H1 (cell line): ENCODE results near the gene GATA1. TPM values are rescaled to one million over a fixed set of nuclear protein-coding genes. Genes with fewer than 3 reads are reported as not detected.

Experiments
- CTCF ChIA-PET: fragments of 300-600 bp; sonication (Branson Sonifier 250); formaldehyde crosslinking; loops from one replicate; lab custom pipeline; 2021; ENCODE audit not compliant: partially characterized antibody; lab: Charles Lee
- POLR2A ChIA-PET: fragments of 300-600 bp; sonication (Branson Sonifier 250); formaldehyde crosslinking; loops from one replicate; lab custom pipeline; 2021; ENCODE audit warnings: inconsistent platforms; ENCODE audit not compliant: partially characterized antibody; lab: Charles Lee
- DNase-seq, 2 experiments: peaks; one replicate each; pipeline versions ENCODE4 v3.0.0 to v3.0.0-alpha.2; 2010 to 2022; ENCODE audit warnings: low spot score in 2 of 2, low read depth in 1 of 2, mixed read lengths in 1 of 2
- FAIRE-seq: peaks from 2 replicates; lab custom pipeline; 2011; peaks lifted over from hg19 to GRCh38; lab: Jason Lieb, UNC
- H2AFZ ChIP-seq: 2 replicates; pipeline ENCODE4 v1.8.1; 2012; ENCODE audit warnings: low read length, inconsistent platforms
- H2AK5ac ChIP-seq: 2 replicates; pipeline ENCODE4 v1.6.1; 2013; ENCODE audit warnings: low read depth, low read length
- H2BK120ac ChIP-seq: replicated peaks from 2 replicates; pipeline ENCODE3; 2013; ENCODE audit warnings: low read depth, low read length, inconsistent platforms
- H2BK12ac ChIP-seq: 2 replicates; pipeline ENCODE4 v1.6.1; 2013; ENCODE audit warnings: low read depth, low read length
- H2BK15ac ChIP-seq: 2 replicates; pipeline ENCODE4 v1.6.1; 2013; ENCODE audit warnings: low read length
- H2BK20ac ChIP-seq: 2 replicates; pipeline ENCODE4 v1.6.1; 2013; ENCODE audit warnings: low read length
- H2BK5ac ChIP-seq: 2 replicates; pipeline ENCODE4 v1.6.1; 2013; ENCODE audit warnings: low read depth, low read length
- H3K14ac ChIP-seq: 2 replicates; pipeline ENCODE4 v1.6.1; 2013; ENCODE audit warnings: inconsistent platforms; ENCODE audit not compliant: insufficient read length
- H3K18ac ChIP-seq: 2 replicates; pipeline ENCODE4 v1.6.1; 2013; ENCODE audit warnings: low read length; ENCODE audit errors: extremely low read depth
- H3K23ac ChIP-seq: 2 replicates; pipeline ENCODE4 v1.6.1; 2013; ENCODE audit warnings: inconsistent platforms; ENCODE audit not compliant: insufficient read length
- H3K23me2 ChIP-seq: 2 replicates; pipeline ENCODE4 v1.6.1; 2013; ENCODE audit warnings: low read depth, low read length
- H3K27ac ChIP-seq: 2 replicates; pipeline ENCODE4 v1.6.1; 2011; ENCODE audit warnings: low read depth, low read length, inconsistent platforms
- H3K27me3 ChIP-seq, 4 experiments: replicated peaks in 1 of 4; 1 replicate in 1 of 4; 2 replicates in 3 of 4; pipeline versions ENCODE4 v1.6.1 to v1.8.1; 2011 to 2013; ENCODE audit warnings: low read length in 3 of 4, mild to moderate bottlenecking in 3 of 4, inconsistent platforms in 2 of 4, mixed read lengths in 2 of 4, moderate library complexity in 1 of 4; ENCODE audit not compliant: control insufficient read depth in 3 of 4, insufficient read depth in 3 of 4; ENCODE audit errors: extremely low read depth in 1 of 4
- H3K36me3 ChIP-seq, 4 experiments: 2 replicates each; pipeline versions ENCODE4 v1.6.1 to v1.8.1; 2011 to 2013; ENCODE audit warnings: mild to moderate bottlenecking in 4 of 4, low read length in 3 of 4, moderate library complexity in 2 of 4, control low read depth in 1 of 4, inconsistent platforms in 1 of 4; ENCODE audit not compliant: insufficient read depth in 4 of 4, control insufficient read depth in 2 of 4
- H3K4ac ChIP-seq: replicated peaks from 2 replicates; pipeline ENCODE3; 2013; ENCODE audit warnings: low read length, low read depth, mixed read lengths, inconsistent platforms; ENCODE audit not compliant: insufficient read length
- H3K4me1 ChIP-seq, 4 experiments: replicated peaks in 1 of 4; 1 replicate in 1 of 4; 2 replicates in 3 of 4; pipeline versions ENCODE4 v1.6.1 to v1.8.1; 2011 to 2013; ENCODE audit warnings: low read length in 3 of 4, inconsistent platforms in 2 of 4, mixed read lengths in 1 of 4; ENCODE audit not compliant: insufficient read depth in 4 of 4, control insufficient read depth in 3 of 4
- H3K4me2 ChIP-seq, 2 experiments: 2 replicates each; pipeline versions ENCODE4 v1.6.1 to v1.8.1; 2011 to 2013; ENCODE audit warnings: low read depth in 2 of 2, low read length in 2 of 2, control low read depth in 1 of 2, inconsistent platforms in 1 of 2, mild to moderate bottlenecking in 1 of 2; ENCODE audit not compliant: insufficient read depth in 1 of 2
- H3K4me3 ChIP-seq, 4 experiments: fragments of 200-600, 300-600 bp in 1 of 4; sonication (generic), shearing (Covaris generic), sonication (Bioruptor Twin) in 1 of 4; 2 replicates each; pipeline versions ENCODE4 v1.5.1 to v1.8.1; 2011 to 2016; ENCODE audit warnings: low read length in 4 of 4, low read depth in 3 of 4, control low read depth in 2 of 4, inconsistent platforms in 2 of 4, mild to moderate bottlenecking in 2 of 4, mixed read lengths in 1 of 4, moderate library complexity in 1 of 4; ENCODE audit not compliant: insufficient read depth in 2 of 4; ENCODE audit errors: extremely low read depth in 1 of 4
- H3K56ac ChIP-seq: replicated peaks from 2 replicates; pipeline ENCODE3; 2013; ENCODE audit warnings: low read depth, mild to moderate bottlenecking, mixed read lengths, low read length, inconsistent platforms; ENCODE audit not compliant: insufficient read length
- H3K79me1 ChIP-seq: 2 replicates; pipeline ENCODE4 v1.6.1; 2013; ENCODE audit warnings: low read depth, low read length, control low read depth
- H3K79me2 ChIP-seq, 2 experiments: 2 replicates each; pipeline versions ENCODE4 v1.6.1 to v1.8.1; 2012 to 2013; ENCODE audit warnings: low read length in 2 of 2, mild to moderate bottlenecking in 2 of 2, inconsistent platforms in 1 of 2; ENCODE audit not compliant: insufficient read depth in 2 of 2, control insufficient read depth in 1 of 2
- H3K9ac ChIP-seq, 4 experiments: replicated peaks in 1 of 4; 1 replicate in 1 of 4; 2 replicates in 3 of 4; pipeline versions ENCODE4 v1.6.1 to v1.8.1; 2011 to 2013; ENCODE audit warnings: low read depth in 3 of 4, low read length in 3 of 4, control low read depth in 2 of 4, mild to moderate bottlenecking in 2 of 4, moderate library complexity in 2 of 4, inconsistent platforms in 1 of 4; ENCODE audit errors: extremely low read depth in 1 of 4
- H3K9me3 ChIP-seq, 2 experiments: 2 replicates each; pipeline versions ENCODE4 v1.6.1 to v1.8.1; 2012 to 2013; ENCODE audit warnings: mild to moderate bottlenecking in 2 of 2, moderate library complexity in 2 of 2, control low read depth in 1 of 2, inconsistent platforms in 1 of 2, low read depth in 1 of 2, low read length in 1 of 2, mixed read lengths in 1 of 2; ENCODE audit not compliant: insufficient read depth in 2 of 2
- H4K20me1 ChIP-seq, 2 experiments: replicated peaks in 1 of 2; 2 replicates each; pipeline versions ENCODE3 to v1.8.1; 2011 to 2013; ENCODE audit warnings: inconsistent platforms in 2 of 2, low read length in 2 of 2, mild to moderate bottlenecking in 1 of 2; ENCODE audit not compliant: insufficient read depth in 2 of 2, control insufficient read depth in 1 of 2
- H4K5ac ChIP-seq: 2 replicates; pipeline ENCODE4 v1.6.1; 2013; ENCODE audit warnings: low read length, low read depth, mixed read lengths, inconsistent platforms; ENCODE audit not compliant: insufficient read length
- H4K8ac ChIP-seq: 2 replicates; pipeline ENCODE4 v1.8.0; 2013; ENCODE audit warnings: mild to moderate bottlenecking, moderate library complexity, low read length, inconsistent platforms; ENCODE audit not compliant: insufficient read depth; ENCODE audit errors: extremely low read depth
- H4K91ac ChIP-seq: replicated peaks from 2 replicates; pipeline ENCODE3; 2013; ENCODE audit warnings: low read length, mixed read lengths, inconsistent platforms; ENCODE audit not compliant: insufficient read length
- E2F6 ChIP-seq: IDR thresholded peaks from 2 replicates; pipeline ENCODE4 v1.6.1; 2012; ENCODE audit warnings: inconsistent platforms
- SIX5 ChIP-seq: IDR thresholded peaks from 2 replicates; pipeline ENCODE4 v1.6.1; 2011; ENCODE audit warnings: mild to moderate bottlenecking, low read depth, low read length
- SRF ChIP-seq: IDR thresholded peaks from 2 replicates; pipeline ENCODE4 v1.6.1; 2011; ENCODE audit warnings: mild to moderate bottlenecking, low read depth, low read length, moderate library complexity
- TAF1 ChIP-seq: IDR thresholded peaks from 2 replicates; pipeline ENCODE4 v1.6.1; 2011; ENCODE audit warnings: mild to moderate bottlenecking, low read depth, low read length
- TEAD4 ChIP-seq: IDR thresholded peaks from 2 replicates; pipeline ENCODE4 v1.6.1; 2012; ENCODE audit warnings: low read depth, low read length, inconsistent platforms, mixed read lengths
- WGBS, 2 experiments: shearing (Covaris generic) in 1 of 2; methylation state at CpG; one replicate each; pipeline versions ENCODE4 v1.1.6 to v1.1.7; 2013 to 2015; ENCODE audit warnings: low lambda C conversion rate in 2 of 2, mixed read lengths in 2 of 2, inconsistent platforms in 1 of 2, low coverage in 1 of 2, missing lambda C conversion rate in 1 of 2; ENCODE audit not compliant: insufficient replicate concordance in 2 of 2, insufficient coverage in 1 of 2, insufficient read length in 1 of 2; ENCODE audit errors: extremely low coverage in 1 of 2, missing lambda C conversion rate in 1 of 2; 5-methylcytosine and 5-hydroxymethylcytosine counted together
- polyA plus RNA-seq, 7 experiments: library from polyadenylated mRNA; depleted of rRNA in 3 of 7; stranded (reverse) in 5 of 7; unstranded in 2 of 7; fragments of >200 nt in 5 of 7; fragments of 200-250 nt in 2 of 7; gene quantifications; 1 replicate in 5 of 7; 2 replicates in 1 of 7; 4 replicates in 1 of 7; pipeline versions ENCODE4 v1.2.1 to v1.2.3, GENCODE V29; 2011 to 2013; ENCODE audit warnings: missing spikeins in 2 of 7, mixed read lengths in 2 of 7
- total RNA-seq: library from RNA; stranded (reverse); fragmentation: NEBNext Ultra II Directional; extraction: Animal tissue kit (Norgen Biotek cat#: 25700); gene quantifications from 2 replicates; pipeline ENCODE4 v1.2.1, GENCODE V29; 2021

Gene GATA1
- total and polyA plus RNA-seq, 2 of the 8 experiments (the other 6 are each of a cell fraction or from before 2014, with no cell fraction given): 0.05 TPM; not detected in 1

DNA sequence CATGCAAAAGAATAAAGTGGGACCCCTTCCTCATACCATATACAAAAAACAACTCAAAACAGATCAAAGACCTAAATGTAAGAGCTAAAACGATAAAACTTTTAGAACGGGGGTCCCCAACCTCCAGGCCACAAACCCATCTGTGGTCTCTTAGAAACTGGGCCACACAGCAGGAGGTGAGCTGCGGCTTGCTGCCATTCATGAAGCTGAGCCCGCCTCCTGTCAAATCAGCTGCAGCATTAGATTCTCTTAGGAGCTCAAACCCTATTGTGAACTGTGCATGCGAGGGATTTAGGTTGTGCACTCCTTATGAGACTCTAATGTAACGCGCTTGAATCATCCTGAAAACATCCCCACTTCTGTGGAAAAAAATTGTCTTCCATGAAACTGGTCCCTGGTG is 7.0 kb upstream of the GATA1 start:
- Histone ChIP-seq H2AK5ac (no peak overlapping the region), H2BK15ac (no peak overlapping the region), H3K23me2 (no peaks in the 10 kb centered on the region), H3K27ac (no peak overlapping the region), H2BK5ac (no peak overlapping the region), H3K14ac (no peak overlapping the region), H3K36me3 (no peaks in the 10 kb centered on the region), H3K56ac (no peak overlapping the region), H3K27me3 (no peaks in the 10 kb centered on the region), H3K79me2 (no peaks in the 10 kb centered on the region), H4K91ac (no peak overlapping the region), H2BK120ac (no peak overlapping the region), H3K18ac (no peak overlapping the region), H3K23ac (no peak overlapping the region), H2BK20ac (no peak overlapping the region), H4K20me1 (no peaks in the 10 kb centered on the region), H3K9me3 (no peaks in the 10 kb centered on the region), H3K4me2 (no peak overlapping the region), H2AFZ (no peak overlapping the region), H3K4ac (no peak overlapping the region), H3K4me3 (no peak overlapping the region), H4K5ac (no peak overlapping the region), H3K4me1 (no peaks in the 10 kb centered on the region), H3K79me1 (no peaks in the 10 kb centered on the region), H3K9ac (no peak overlapping the region), H2BK12ac (no peak overlapping the region), H4K8ac (no peak overlapping the region)
- WGBS, 2 experiments: 90% methylated on average over 7 of the region's 7 CpGs; no CpG with 5 or more reads in 1 of the 2 experiments
- TF ChIP-seq TEAD4 (no peak), SIX5 (no peak), TAF1 (no peak), E2F6 (no peak), SRF (no peak)
- FAIRE-seq (no peak), DNase-seq (no peak)
- ChIA-PET CTCF (interaction anchor here (1.1 to 1.2 kb wide), 2 partner anchors 88 to 131 kb away, joined by 3 read pairs; no protein-coding TSS in a partner anchor), POLR2A (no interaction called here)
